ENCODE results near the gene MYT1.
A peak's percentile ranks its signal among the peaks of the same experiment; 100 is the strongest.

MYT1 gene

DNA sequence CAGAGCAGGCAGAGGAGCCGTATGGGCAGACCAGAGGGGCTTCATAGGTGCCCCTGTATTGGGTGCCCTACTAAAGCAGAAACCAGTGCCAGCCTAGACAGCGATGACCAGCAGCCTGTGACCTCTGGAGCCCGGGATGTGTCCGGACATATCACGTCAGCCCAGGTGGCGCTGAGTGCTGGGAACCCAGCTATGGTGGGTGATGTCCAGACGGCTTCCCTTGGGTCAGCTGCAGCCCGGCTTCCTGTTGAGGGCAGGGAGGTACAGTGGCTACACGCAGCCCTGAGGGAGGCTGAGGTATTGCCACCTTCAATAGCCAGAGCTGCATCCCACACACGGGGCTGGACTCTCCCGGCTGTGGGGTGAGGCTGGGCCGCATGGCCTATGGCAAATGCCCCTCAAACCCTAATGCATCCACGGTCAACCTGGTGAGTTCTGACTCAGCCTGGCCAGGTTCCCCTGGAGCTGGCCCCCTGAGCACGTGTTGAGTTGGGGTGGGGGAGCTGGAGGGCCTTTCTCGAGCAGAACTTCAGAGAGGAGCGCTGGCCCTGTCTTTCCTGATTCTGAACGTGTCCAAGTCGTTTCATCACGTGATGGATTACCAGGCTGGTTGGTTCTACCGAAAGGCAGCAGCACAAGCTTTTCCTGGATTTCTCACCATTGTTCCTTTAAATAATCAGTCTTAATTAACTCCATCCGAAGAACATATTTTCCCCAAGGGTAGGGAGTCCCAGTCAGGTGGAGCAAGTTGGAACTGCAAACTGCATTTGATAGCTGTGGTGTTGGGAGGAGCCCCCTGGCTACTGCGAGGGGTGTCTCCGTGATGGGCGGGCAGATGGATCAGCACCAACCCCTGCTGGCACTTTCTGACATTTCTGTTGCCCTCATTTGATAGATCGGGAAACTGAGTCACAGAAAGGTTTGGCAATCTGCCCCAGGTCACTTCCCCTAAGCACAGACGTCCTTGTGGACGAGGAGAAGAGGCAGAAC lies 7.1 kb upstream of the MYT1 start:
- Histone ChIP-seq H2AFZ (ENCODE audit: low read length) (no peak overlapping the region), H3K27ac (replicated peaks; ENCODE audit: low read length) (no peak overlapping the region)
- no CpG with 5 or more reads among the region's 27 CpGs for WGBS, 2 donors (ENCODE audit: extremely low coverage in 2 of 2, insufficient read length in 2 of 2, insufficient replicate concordance in 1 of 2)

DNA sequence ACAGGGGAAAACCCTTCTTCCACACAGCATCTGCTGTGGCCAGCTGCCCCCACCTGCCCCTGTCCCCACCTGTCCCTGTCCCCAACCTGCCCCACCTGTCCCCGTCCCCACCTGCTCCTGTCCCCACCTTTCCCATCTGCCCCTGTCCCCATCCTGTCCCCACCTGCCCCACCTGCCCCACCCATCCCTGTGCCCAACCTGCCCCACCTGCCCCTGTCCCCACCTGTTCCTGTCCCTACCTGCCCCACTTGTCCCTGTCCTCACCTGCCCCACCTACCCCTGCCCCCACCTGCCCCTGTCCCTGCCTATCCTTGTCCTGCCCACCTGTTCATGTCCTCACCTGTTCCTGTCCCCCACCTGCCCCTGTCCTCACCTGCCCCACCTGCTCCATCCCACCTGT lies 6.4 kb upstream of the MYT1 start:
- Histone ChIP-seq H3K4me2 (ENCODE audit: insufficient read depth, low read length, poor library complexity, severe bottlenecking) (no peak overlapping the region), H4K91ac (ENCODE audit: low read depth, low read length, poor library complexity) (no peak overlapping the region), H3K9me3 (replicated peaks in 1 of 2; ENCODE audit: control insufficient read depth in 2 of 2, insufficient read depth in 1 of 2, low read depth in 1 of 2, low read length in 2 of 2) (no peaks in the 10 kb centered on the region), H3K27me3 (ENCODE audit: control insufficient read depth in 3 of 3, insufficient read depth in 3 of 3, low read depth in 1 of 3, low read length in 3 of 3) (peaks cover 0 to 37% (median 6%) of the 10 kb centered on the region in 3 experiments), H2BK15ac (ENCODE audit: low read length) (no peak overlapping the region), H3K27ac (replicated peaks; ENCODE audit: low read length) (no peak overlapping the region), H3K36me3 (replicated peaks in 1 of 2; ENCODE audit: control insufficient read depth in 2 of 2, insufficient read depth in 2 of 2, low read length in 2 of 2) (no peaks in the 10 kb centered on the region), H3K4ac (ENCODE audit: low read length) (no peak overlapping the region), H3K4me1 (ENCODE audit: control insufficient read depth in 2 of 2, insufficient read depth in 1 of 2, low read depth in 1 of 2, low read length in 2 of 2) (peaks cover 38 to 45% of the 10 kb centered on the region in 2 donors), H2AK5ac (ENCODE audit: low read depth, low read length) (no peak overlapping the region), H3K9ac (ENCODE audit: low read depth, low read length, poor library complexity) (no peak overlapping the region), H2BK5ac (ENCODE audit: low read length) (no peak overlapping the region), H3K4me3 (ENCODE audit: low read length in 2 of 2) (no peak overlapping the region), H3K23ac (ENCODE audit: low read depth, low read length, poor library complexity) (no peak overlapping the region), H3K14ac (ENCODE audit: low read length) (no peak overlapping the region), H3K18ac (ENCODE audit: low read length) (no peak overlapping the region), H4K8ac (ENCODE audit: low read depth, low read length) (no peak overlapping the region), H2BK120ac (ENCODE audit: low read depth, low read length) (no peak overlapping the region), H3K79me1 (ENCODE audit: low read depth, low read length) (peaks cover 3% of the 10 kb centered on the region), H2BK12ac (ENCODE audit: low read length) (no peak overlapping the region), H2AFZ (ENCODE audit: low read length) (no peak overlapping the region)
- WGBS, 2 donors (ENCODE audit: extremely low coverage in 2 of 2, insufficient read length in 2 of 2, insufficient replicate concordance in 1 of 2), result no CpG with 5 or more reads among the region's 1 CpG
- no peak for DNase-seq (ENCODE audit: low spot score)

More for the DNA sequence above, 7.1 kb upstream of the MYT1 start:
- H2BK15ac ChIP-seq (ENCODE audit: low read length), result peak overlapping the region; percentile 30
- H2BK120ac ChIP-seq (ENCODE audit: low read depth, low read length), result no peak overlapping the region
- H3K9ac ChIP-seq (ENCODE audit: low read depth, low read length, poor library complexity), result peak overlapping the region; percentile 30
- H3K4me1 ChIP-seq (ENCODE audit: control insufficient read depth in 2 of 2, insufficient read depth in 1 of 2, low read depth in 1 of 2, low read length in 2 of 2), result peaks cover 38 to 43% of the 10 kb centered on the region in 2 donors
- H4K8ac ChIP-seq (ENCODE audit: low read depth, low read length), result no peak overlapping the region
- H3K27me3 ChIP-seq (ENCODE audit: control insufficient read depth in 3 of 3, insufficient read depth in 3 of 3, low read depth in 1 of 3, low read length in 3 of 3), result peaks cover 0 to 30% (median 1%) of the 10 kb centered on the region in 3 experiments
- H3K9me3 ChIP-seq (replicated peaks in 1 of 2; ENCODE audit: control insufficient read depth in 2 of 2, insufficient read depth in 1 of 2, low read depth in 1 of 2, low read length in 2 of 2), result no peaks in the 10 kb centered on the region
- H2BK12ac ChIP-seq (ENCODE audit: low read length), result peak overlapping the region; percentile 98
- no peaks in the 10 kb centered on the region for H3K36me3 ChIP-seq (replicated peaks in 1 of 2; ENCODE audit: control insufficient read depth in 2 of 2, insufficient read depth in 2 of 2, low read length in 2 of 2)
- no peak overlapping the region for H3K4ac ChIP-seq (ENCODE audit: low read length)
- H2AK5ac ChIP-seq (ENCODE audit: low read depth, low read length), result peak overlapping the region; percentile 95
- peak overlapping the region; percentile 20 for H3K18ac ChIP-seq (ENCODE audit: low read length)
- no peak overlapping the region for H3K4me2 ChIP-seq (ENCODE audit: insufficient read depth, low read length, poor library complexity, severe bottlenecking)
- peak overlapping the region; percentile 46 for H3K23ac ChIP-seq (ENCODE audit: low read depth, low read length, poor library complexity)
- no peak overlapping the region for H3K4me3 ChIP-seq (ENCODE audit: low read length in 2 of 2)
- H4K91ac ChIP-seq (ENCODE audit: low read depth, low read length, poor library complexity), result no peak overlapping the region
- no peak for DNase-seq (ENCODE audit: low spot score)
- H3K79me1 ChIP-seq (ENCODE audit: low read depth, low read length), result peaks cover 3% of the 10 kb centered on the region
- peak overlapping the region; percentile 75 for H3K14ac ChIP-seq (ENCODE audit: low read length)
- peak overlapping the region; percentile 68 for H2BK5ac ChIP-seq (ENCODE audit: low read length)

DNA sequence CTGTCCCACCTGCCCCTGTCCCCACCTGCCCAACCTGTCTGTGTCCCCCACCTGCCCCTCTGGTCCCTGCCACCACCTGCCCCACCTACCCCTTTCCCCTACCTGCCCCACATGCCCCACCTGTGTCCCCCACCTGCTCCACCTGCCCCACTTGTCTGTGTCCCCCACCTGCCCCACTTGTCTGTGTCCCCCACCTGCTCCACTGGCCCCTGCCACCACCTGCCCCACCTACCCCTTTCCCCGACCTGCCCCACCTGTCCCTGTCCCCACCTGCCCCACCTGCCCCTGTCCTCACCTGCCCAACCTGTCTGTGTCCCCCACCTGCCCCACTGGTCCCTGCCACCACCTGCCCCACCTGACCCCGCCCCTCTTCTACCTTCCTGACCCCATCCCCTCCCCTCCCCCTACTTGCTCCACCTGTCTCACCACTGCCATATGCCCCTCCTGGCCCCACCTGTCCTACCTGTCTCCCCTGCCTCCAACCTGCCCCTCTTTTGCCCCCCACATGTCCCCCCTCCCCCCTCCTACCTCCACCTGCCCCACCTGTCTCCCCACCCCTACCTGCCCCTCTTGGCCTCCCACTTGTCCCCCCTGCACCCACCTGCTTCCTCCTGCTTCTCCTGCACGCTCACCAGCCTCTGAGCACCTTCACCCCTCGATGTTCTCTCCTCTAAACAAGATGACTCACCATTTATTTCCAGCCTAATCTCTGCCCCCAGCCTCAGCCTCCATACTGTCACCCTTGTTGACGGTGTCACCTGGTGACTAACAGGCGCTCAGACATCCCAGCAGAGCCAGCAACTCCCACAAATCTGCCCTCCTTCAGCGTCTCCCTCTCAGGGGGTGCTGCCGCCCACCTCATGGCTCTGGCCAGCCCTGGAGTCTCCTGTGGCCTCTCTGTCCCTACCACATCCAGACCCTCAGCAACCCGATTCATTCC lies 5.6 kb upstream of the MYT1 start:
- WGBS, 2 donors (ENCODE audit: extremely low coverage in 2 of 2, insufficient read length in 2 of 2, insufficient replicate concordance in 1 of 2), result no CpG with 5 or more reads among the region's 9 CpGs
- Histone ChIP-seq H2BK12ac (ENCODE audit: low read length) (peak overlapping the region; percentile 87), H2BK120ac (ENCODE audit: low read depth, low read length) (no peak overlapping the region), H3K27me3 (ENCODE audit: control insufficient read depth in 3 of 3, insufficient read depth in 3 of 3, low read depth in 1 of 3, low read length in 3 of 3) (peaks cover 0 to 44% (median 6%) of the 10 kb centered on the region in 3 experiments), H2BK5ac (ENCODE audit: low read length) (peak overlapping the region; percentile 96), H3K9ac (ENCODE audit: low read depth, low read length, poor library complexity) (no peak overlapping the region), H3K4me3 (ENCODE audit: low read length in 2 of 2) (no peak overlapping the region), H2BK15ac (ENCODE audit: low read length) (peak overlapping the region; percentile 95), H3K23ac (ENCODE audit: low read depth, low read length, poor library complexity) (no peak overlapping the region), H3K4me2 (ENCODE audit: insufficient read depth, low read length, poor library complexity, severe bottlenecking) (no peak overlapping the region), H3K4ac (ENCODE audit: low read length) (no peak overlapping the region), H3K79me1 (ENCODE audit: low read depth, low read length) (peaks cover 1% of the 10 kb centered on the region), H3K36me3 (replicated peaks in 1 of 2; ENCODE audit: control insufficient read depth in 2 of 2, insufficient read depth in 2 of 2, low read length in 2 of 2) (no peaks in the 10 kb centered on the region), H3K4me1 (ENCODE audit: control insufficient read depth in 2 of 2, insufficient read depth in 1 of 2, low read depth in 1 of 2, low read length in 2 of 2) (peaks cover 38 to 45% of the 10 kb centered on the region in 2 donors), H3K18ac (ENCODE audit: low read length) (peak overlapping the region; percentile 19), H3K14ac (ENCODE audit: low read length) (no peak overlapping the region), H4K8ac (ENCODE audit: low read depth, low read length) (no peak overlapping the region), H2AFZ (ENCODE audit: low read length) (no peak overlapping the region), H3K27ac (replicated peaks; ENCODE audit: low read length) (no peak overlapping the region), H2AK5ac (ENCODE audit: low read depth, low read length) (peak overlapping the region; percentile 16), H4K91ac (ENCODE audit: low read depth, low read length, poor library complexity) (no peak overlapping the region), H3K9me3 (replicated peaks in 1 of 2; ENCODE audit: control insufficient read depth in 2 of 2, insufficient read depth in 1 of 2, low read depth in 1 of 2, low read length in 2 of 2) (no peaks in the 10 kb centered on the region)
- DNase-seq (ENCODE audit: low spot score), result no peak
